ENCODE results near the gene MRTFA.

MRTFA gene

DNA sequence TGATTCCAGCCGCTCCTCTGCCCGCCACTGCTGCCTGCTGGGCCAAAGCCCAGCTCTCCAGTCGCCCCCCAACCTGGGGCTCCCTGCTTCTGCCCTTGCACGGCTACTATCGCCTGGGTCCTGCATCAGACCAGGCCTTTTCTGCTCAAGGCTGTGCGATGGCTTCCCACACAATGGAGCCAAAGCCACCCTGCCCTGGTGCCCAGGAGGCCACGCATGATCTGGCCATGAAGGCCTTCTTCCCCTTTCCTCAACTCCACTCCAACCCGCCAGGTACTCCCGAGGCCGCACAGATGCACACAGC, 220.3 kb downstream of the MRTFA start:
- no peak for DNase-seq (ENCODE audit: low read depth, low spot score)
- no peak overlapping the region for H3K4me3 ChIP-seq (ENCODE audit: low read depth, low read length)
- in situ Hi-C loops (cut with HindIII; ENCODE audit: low sequenced_read_pairs): no loop called here
- no peak for TF ChIP-seq CTCF (IDR thresholded peaks at IDR 0.05; ENCODE audit: low read depth, low read length)

DNA sequence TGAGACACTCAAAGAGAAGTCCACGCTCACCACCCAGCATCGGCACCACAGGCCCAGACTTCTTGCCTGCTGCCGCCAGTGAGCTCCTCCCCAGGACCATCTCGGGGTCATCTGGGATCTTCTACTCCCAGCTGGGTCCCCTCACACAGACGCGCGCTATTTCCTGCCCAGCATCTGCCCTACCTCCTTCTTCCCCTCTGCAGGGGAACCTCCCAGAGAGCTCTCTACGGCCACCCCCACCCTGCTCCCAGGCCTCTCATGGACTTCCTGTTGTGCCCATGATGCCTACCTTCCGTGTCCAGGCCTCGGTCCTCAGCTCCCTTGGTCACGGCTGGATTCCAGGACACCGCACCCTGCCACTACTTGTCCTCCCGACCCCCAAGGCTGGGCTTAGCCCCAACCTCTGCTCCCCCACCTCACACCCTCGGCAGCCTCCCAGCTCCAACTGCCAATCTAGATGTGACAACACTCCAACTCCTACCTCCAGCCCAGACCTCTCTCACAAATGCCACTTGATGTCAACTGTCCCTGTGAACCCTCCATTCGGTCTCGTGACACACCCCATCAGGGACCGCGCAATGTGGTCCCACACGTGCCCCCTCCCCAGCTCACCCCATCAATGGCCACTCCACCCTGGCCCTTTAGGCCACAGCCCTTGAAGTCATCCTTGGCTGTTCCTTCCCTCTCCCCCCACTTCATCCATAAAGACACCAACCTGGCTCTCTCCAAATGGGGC, 220.8 kb downstream of the MRTFA start:
- no peak overlapping the region for H3K4me3 ChIP-seq (ENCODE audit: low read depth, low read length)
- in situ Hi-C loops (cut with HindIII; ENCODE audit: low sequenced_read_pairs): no loop called here
- TF ChIP-seq CTCF (IDR thresholded peaks at IDR 0.05; ENCODE audit: low read depth, low read length): no peak
- no peak for DNase-seq (ENCODE audit: low read depth, low spot score)

DNA sequence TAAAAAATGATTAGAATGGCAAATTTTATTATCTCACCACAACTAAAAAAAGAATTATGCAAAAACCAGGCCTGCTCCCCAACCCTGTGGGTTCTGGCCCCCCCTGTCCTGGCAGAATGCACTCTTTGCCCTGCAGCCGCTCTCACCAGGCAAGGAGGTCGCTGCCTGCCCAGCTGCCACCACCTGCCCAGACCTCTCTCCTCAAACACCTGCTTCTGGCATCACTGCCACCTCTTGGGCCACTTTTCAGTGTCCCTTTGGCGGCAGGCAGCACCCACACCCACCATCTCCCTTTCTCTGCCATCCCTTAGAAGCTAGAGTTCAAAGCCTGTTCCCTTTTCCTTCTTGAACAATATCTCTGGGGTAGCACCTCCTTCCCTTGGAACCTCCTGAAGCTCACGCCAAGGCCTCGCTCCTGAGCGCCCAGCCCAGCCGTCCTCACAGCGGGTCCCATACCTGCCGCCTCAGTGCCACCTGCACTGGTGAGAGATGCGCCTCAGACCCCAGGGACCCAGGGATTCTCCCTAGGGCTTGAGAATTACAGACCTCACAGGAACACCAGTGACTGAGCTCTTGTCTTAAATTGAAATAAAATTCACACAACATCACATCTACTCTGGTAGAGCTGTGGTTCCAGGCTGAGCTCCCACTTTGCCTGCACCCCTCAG, 221.5 kb downstream of the MRTFA start:
- H3K4me3 ChIP-seq (ENCODE audit: low read depth, low read length): no peak overlapping the region
- no peak for DNase-seq (ENCODE audit: low read depth, low spot score)
- in situ Hi-C loops (cut with HindIII; ENCODE audit: low sequenced_read_pairs): no loop called here
- TF ChIP-seq CTCF (IDR thresholded peaks at IDR 0.05; ENCODE audit: low read depth, low read length): no peak

DNA sequence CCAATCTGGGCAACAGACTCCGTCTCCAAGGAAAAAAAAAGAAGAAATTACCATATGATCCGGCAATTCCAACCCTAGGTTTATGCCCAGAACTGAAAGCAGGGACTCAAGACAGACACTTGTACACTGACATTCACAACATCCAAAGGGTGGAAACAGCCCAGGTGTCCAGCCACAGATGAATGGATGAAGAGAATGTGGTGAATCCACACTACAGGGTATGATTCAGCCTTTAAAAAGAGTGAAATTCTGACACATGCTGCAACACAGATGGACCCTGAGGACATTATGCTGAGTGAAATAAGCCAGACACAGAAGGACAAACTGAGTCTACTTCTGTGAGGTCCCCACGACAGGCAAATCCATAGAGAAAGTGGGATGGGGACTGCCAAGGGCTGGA, 222.2 kb downstream of the MRTFA start:
- no peak overlapping the region for H3K4me3 ChIP-seq (ENCODE audit: low read depth, low read length)
- no peak for DNase-seq (ENCODE audit: low read depth, low spot score)
- in situ Hi-C loops (cut with HindIII; ENCODE audit: low sequenced_read_pairs): no loop called here
- no peak for TF ChIP-seq CTCF (IDR thresholded peaks at IDR 0.05; ENCODE audit: low read depth, low read length)

DNA sequence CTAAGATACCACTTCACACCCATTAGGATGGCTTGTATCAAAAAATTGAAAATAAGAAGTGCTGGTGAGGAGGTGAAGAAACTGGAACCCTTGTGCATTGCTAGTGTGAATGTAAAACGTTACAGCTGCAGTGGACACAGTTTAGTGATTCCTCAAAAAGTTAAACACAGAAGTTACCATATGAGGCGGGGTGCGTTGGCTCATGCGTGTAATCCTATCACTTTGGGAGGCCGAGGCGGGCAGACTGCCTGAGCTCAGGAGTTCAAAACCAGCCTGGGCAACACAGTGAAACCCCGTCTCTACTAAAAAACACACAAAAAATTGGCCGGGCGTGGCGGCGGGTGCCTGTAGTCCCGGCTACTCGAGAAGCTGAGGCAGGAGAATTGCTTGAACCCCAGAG, 222.6 kb downstream of the MRTFA start:
- H3K4me3 ChIP-seq (ENCODE audit: low read depth, low read length): no peak overlapping the region
- no peak for TF ChIP-seq CTCF (IDR thresholded peaks at IDR 0.05; ENCODE audit: low read depth, low read length)
- DNase-seq (ENCODE audit: low read depth, low spot score): no peak
- in situ Hi-C loops (cut with HindIII; ENCODE audit: low sequenced_read_pairs): no loop called here

GRCh38 chr22:40412441-40412840, 224.1 kb downstream of the MRTFA start:
- in situ Hi-C loops (cut with HindIII; ENCODE audit: low sequenced_read_pairs): no loop called here
- H3K4me3 ChIP-seq (ENCODE audit: low read depth, low read length): no peak overlapping the region
- no peak for TF ChIP-seq CTCF (IDR thresholded peaks at IDR 0.05; ENCODE audit: low read depth, low read length)
- DNase-seq (ENCODE audit: low read depth, low spot score): no peak

All from astrocyte of the spinal cord (primary cell).